NCI-H2107 (cell line): ENCODE measurements around the gene MAPK7.

Experiments
- DNase-seq: peaks from one replicate; lab custom pipeline; 2025; lab: John Stamatoyannopoulos, UW

MAPK7 gene

DNA sequence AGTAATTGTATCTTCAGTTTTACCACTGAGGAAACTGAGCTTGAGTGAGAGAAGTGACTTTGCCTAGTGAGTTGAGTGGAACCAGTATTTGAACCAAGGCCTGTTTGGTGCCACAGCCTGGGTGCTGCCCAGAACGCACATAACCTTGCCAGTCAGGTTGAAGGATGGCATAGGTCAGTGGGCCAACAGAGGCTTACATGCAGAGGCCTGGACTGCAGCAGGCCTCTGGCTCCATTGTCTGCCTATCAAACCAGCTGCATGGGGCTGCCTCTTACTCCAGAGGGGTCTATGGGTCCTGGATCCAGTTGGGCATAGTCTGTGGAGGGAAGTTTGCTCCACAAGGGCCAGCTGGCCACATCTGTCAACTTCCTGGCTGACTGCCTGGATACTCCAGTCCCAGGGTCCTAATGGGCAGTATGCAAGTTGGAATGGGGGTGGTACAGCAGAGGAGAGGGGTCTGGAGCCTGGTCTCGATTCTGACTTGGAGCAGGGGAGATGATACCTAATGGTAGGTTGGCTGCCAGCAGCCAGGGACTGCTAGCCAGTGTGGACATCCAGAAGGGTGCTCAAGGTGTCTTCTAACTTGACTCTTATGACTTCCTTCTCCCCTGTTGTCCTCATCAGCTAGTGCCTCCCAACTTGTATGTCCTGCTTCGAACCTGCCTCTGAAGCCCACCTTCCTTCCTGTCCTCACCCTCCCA lies 21.6 kb downstream of the MAPK7 start:
- no peak for DNase-seq

DNA sequence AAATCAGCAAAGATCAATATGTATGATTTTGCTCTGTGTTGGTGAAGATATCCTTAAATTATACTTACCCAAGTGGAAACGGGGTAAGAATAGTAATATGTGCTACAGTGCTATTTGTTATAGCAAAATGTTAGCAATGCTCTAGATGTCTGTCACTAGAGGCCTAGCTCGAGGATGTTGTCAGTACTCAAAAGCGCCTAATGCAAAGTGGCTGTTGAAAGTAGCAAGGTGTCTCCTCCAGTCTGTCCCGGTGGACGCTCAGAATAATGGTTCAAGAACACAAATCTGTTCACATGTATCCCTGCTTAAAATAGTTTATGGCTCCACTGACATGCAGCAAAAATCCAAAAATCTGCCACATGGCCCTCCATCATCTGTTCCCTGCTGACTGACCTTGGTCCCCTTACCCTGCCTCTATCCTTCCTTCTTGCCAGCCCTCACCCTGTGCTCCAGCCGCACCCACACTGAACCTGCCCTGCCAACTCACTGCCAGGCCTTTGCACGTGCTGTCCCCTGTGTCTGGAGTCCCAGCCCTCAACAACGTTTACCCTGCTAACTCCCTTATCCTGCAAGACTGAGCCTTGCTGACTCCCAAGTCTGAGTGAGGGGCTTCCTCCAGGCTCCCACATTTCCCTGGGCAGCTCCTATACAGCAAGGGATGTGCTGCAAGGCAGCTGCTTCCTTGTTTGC lies 23.2 kb downstream of the MAPK7 start:
- DNase-seq, result no peak

DNA sequence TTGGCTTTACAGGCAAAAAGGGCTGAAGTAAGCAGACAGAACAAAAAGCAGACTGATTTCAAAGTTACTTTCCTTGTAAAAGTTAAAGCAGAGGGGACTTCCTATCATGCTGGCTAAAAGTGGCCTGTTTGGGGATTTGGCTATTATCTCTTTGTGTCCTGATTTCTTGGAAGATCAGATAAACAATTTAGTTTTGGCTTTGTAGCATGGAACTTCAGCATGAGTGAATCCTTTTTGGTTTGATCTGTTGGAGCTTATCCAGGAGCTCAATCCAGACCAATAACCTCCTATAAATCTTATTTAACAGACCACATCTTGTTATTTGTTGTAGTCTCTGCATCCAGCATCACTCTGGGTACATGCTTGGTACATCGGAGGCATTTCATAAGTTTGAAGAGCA lies 23.9 kb downstream of the MAPK7 start:
- no peak for DNase-seq

- no peak for DNase-seq
Measured at GRCh38 chr17:19403021-19403420, 24.7 kb downstream of the MAPK7 start.

- DNase-seq, result no peak
Measured at GRCh38 chr17:19404264-19404663, 26.0 kb downstream of the MAPK7 start.

GRCh38 chr17:19405114-19405513 lies 26.8 kb downstream of the MAPK7 start:
- no peak for DNase-seq

DNA sequence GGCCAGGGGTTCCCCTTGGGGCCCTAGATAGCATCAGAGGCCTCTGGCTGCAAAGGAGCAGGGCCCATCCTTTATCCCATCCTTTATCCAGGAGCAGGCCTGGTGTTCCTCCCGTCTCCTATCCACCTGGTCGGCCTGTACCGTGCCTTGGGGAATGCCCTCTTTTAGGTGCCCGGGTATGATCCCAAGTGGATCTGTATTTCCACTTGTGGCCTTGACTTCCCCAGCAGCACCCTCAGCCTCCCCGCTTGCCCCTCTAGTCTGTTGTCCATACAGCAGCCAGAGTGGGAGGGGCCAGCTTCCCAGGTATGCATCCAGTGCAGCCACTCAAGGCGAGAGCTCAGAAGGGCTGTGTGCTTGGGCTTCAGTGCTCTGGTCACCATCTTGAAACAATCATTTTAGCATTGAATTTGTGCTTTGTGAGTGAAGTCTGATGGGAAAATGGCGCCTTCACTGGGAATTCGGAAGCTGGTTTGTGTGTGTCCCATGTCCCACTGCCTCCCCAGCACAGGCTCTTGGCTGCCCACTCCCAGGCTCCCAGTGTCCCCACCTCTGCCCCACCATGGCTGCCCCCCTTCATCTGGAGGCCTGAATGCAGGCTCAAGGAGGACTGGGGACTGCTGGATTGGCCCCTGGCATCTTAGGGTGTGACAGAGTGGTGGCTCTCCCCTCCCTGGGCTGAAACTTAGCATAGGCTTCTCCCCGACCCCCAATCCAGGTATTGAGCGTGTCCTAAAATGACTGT lies 29.5 kb downstream of the MAPK7 start:
- DNase-seq, result no peak

- DNase-seq, result no peak
Measured at GRCh38 chr17:19408346-19408710, 30.0 kb downstream of the MAPK7 start.

DNA sequence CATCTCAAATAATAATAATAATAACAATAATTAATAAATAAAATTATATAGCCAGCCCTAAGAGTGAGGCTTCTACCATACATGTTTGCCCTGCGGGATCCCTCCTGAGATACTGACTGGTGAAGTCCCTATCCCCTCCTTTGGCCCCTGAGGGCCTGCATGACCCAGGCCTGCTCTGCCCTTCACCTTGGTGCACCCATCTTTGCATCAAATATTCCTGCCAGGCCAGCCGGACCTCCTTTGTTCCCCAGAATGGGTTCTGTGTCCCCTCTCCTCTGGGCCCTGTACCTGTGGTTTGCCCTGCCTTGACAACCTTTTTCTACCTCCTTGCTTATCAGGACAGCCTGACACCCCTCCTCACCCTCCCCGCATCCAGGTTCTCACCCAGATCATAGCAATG lies 30.8 kb downstream of the MAPK7 start:
- DNase-seq, result no peak

DNA sequence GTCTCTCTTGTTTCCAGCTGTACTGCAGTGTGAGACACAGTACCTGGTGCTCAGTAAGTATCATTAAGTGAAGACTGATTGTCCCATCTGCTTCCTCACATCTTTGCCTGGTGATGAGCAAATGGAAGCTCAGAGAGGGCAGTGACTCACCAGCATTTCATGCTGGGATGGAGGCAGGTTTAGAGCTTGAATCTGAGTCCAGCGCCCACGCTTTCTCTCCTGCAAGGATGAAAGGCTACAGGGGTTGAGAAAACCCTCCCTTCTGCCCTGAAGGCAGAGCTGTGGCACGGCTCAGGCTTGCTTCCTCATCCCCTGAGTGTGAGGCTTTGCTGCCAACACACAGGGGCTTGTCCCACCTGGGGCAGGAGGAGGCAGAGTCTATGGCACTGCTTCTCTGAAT lies 31.2 kb downstream of the MAPK7 start:
- DNase-seq, result no peak

GRCh38 chr17:19410091-19410490 lies 31.8 kb downstream of the MAPK7 start:
- no peak for DNase-seq

- DNase-seq, result no peak
Measured at GRCh38 chr17:19410875-19411620, 32.8 kb downstream of the MAPK7 start, which contains the start of gene RNF112. Gene RNF112 (plus strand): TSS chr17:19411232. CDS start chr17:19411409, 177 bp downstream.

- no peak for DNase-seq
Measured at GRCh38 chr17:19411631-19412030, 33.3 kb downstream of the MAPK7 start.

DNA sequence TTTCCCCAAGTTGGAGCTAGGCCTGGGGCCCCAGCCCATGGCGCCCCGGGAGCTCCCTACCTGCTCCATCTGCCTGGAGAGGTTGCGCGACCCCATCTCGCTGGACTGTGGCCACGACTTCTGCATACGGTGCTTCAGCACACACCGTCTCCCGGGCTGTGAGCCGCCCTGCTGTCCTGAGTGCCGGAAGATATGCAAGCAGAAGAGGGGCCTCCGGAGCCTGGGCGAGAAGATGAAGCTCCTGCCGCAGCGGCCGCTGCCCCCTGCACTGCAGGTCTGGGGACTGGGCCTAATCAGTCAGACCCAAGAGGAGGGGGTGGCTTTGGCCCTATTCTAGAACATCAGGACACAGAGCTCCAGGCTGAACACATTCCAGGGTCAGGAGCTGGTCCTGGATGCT lies 34.2 kb downstream of the MAPK7 start:
- DNase-seq, result no peak

DNA sequence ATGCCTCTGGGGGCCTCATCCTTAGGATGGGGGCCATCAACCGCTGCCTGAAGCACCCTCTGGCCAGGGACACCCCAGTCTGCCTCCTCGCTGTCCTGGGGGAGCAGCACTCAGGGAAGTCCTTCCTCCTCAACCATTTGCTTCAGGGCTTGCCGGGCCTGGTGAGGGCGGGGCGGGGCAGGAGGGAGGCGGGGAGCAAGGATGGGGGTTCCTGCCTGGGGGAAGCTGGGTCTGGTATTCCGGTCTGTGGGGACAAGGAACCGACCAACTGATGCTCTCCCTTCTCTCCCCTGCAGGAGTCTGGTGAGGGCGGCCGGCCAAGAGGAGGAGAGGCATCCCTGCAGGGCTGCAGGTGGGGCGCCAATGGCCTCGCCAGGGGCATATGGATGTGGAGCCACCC lies 34.7 kb downstream of the MAPK7 start:
- DNase-seq, result no peak

DNA sequence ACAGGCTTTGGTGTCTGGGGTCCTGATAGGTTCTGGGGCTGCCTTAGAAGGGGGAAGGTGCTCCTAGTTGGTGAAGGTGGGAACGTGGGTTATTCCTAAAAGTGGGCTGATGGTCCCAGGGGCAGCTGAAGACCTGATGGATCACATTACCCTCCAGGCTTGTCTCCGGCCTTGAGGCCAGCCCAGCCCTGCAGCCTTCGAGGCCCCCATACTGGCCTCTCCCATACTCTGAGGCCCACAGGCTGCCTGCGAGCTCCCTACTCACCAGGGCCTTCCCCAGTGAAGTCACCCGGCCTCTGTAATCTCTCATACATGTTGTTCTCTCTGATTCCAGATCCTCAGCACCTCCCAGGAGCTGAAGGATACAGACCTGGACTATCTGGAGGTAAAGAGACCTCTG lies 35.5 kb downstream of the MAPK7 start:
- no peak for DNase-seq

- DNase-seq, result no peak
Measured at GRCh38 chr17:19414396-19415280, 36.3 kb downstream of the MAPK7 start.

DNA sequence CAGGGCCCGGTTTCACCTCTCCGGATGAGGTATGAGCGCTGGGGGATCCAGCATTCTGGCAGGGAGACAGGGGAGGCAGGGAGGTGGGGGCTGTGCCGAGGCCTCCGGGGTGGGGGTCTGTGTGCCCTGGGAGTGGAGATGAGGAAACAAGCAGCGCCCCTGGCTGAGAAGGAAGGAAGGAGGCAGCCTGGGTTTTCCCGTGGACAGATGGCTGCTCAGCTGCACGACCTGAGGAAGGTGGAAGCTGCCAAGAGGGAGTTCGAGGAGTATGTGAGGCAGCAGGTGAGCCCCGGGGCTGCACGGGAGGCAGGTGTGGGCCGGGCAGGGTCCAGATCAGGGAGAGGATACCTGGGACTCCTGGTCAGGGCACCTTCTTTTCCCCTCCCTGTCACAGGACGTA lies 37.0 kb downstream of the MAPK7 start:
- no peak for DNase-seq

DNA sequence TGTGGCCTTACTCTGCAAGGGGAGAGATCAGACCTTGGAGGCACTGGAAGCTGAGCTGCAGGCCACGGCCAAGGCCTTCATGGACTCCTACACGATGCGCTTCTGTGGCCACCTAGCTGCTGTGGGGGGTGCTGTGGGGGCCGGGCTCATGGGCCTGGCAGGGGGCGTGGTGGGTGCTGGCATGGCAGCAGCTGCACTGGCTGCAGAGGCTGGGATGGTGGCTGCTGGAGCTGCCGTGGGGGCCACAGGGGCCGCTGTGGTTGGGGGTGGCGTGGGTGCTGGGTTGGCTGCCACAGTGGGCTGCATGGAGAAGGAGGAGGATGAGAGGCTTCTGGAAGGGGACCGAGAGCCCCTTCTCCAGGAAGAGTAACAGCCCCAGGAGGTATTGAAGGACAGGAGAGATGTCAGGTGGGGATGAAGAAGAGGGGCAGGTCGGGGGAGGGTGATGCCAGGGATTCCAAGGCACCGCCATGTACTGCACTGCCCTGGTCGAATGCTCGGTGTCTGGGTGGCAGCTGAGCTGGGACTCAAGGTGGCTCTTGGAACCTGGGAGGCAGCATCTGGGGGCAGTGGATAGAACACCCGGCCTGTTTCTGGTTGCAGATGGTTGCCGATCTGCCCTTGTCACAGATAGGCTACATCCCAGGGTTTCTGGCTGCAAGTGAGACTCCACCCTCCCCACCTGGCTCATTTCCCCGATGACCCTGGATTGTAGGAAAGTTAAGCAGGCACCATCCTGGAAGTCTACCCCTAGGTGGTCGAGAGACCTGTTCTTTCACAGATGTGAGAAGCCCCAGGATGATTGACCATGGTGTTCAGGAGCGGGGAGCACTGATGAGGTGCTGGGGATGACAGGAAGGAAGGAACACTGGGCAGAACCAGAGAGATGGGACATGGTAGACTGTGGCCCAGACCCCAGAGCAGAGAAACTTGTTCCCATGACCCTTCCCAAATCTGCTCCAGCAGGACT lies 37.8 kb downstream of the MAPK7 start:
- DNase-seq, result no peak

DNA sequence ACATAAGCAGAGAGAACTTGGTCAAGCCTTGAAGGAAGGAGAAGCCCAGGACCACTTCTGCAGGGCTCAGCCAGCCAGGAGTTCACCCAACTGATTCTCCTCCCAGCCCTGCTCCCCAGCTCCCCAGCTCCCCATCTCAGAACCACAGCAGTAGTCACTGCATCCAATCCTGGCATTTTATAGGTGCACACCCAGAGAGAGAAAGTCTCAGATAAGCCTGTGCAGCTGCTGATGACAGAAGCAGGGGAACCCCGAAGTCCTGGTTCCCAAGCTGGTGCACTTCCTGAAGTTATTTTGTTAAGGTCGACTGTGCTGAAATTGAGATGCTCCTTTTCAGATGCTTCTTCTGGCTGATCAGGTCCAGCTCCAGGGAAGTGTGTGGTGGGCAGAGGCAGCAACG lies 39.3 kb downstream of the MAPK7 start:
- no peak for DNase-seq
